Astrocyte (in vitro differentiated cells and primary cell): Measurements from ENCODE around the gene FOXD3.

Source experiments
- CTCF ChIP-seq: IDR thresholded peaks from 2 replicates; pipeline ENCODE4 v1.5.1; 2011; ENCODE audit warnings: low read depth, mild to moderate bottlenecking, inconsistent platforms, low read length, moderate library complexity; ENCODE audit not compliant: insufficient read depth
- EZH2 ChIP-seq: IDR thresholded peaks from 2 replicates; pipeline ENCODE4 v1.6.1; 2012; ENCODE audit warnings: mild to moderate bottlenecking, low read length, inconsistent platforms; ENCODE audit not compliant: insufficient read depth

GRCh38 chr1:63294803-63295594 is 27.4 kb upstream of the FOXD3 start:
- TF ChIP-seq CTCF (no peak), EZH2 (no peak)
